ENCODE data around the gene KIZ. TPM values are rescaled to one million over a fixed set of nuclear protein-coding genes. Genes with fewer than 3 reads are reported as not detected.

Gene KIZ
- total RNA-seq, 2 donors from 2014 or later: 16.1 to 30.4 TPM

- DNase-seq (ENCODE audit: low spot score): no peak
- TF ChIP-seq CTCF (IDR thresholded peaks at IDR 0.05): no peak
Measured at GRCh38 chr20:21257192-21257591, 131.3 kb downstream of the KIZ start.

GRCh38 chr20:21258411-21258810 lies 132.5 kb downstream of the KIZ start:
- Histone ChIP-seq H3K27ac (no peak overlapping the region), H3K4me3 (no peak overlapping the region), H3K36me3 (no peaks in the 10 kb centered on the region), H3K9me3 (no peaks in the 10 kb centered on the region), H3K27me3 (no peaks in the 10 kb centered on the region), H3K4me1 (no peaks in the 10 kb centered on the region)
- DNase-seq (ENCODE audit: low spot score): no peak
- no peak for TF ChIP-seq CTCF (IDR thresholded peaks at IDR 0.05)

More at GRCh38 chr20:21257192-21257591, 131.3 kb downstream of the KIZ start:
- H3K27me3 ChIP-seq: no peaks in the 10 kb centered on the region
- H3K9me3 ChIP-seq: no peaks in the 10 kb centered on the region
- no peaks in the 10 kb centered on the region for H3K36me3 ChIP-seq
- H3K4me3 ChIP-seq: no peak overlapping the region
- H3K4me1 ChIP-seq: no peaks in the 10 kb centered on the region
- H3K27ac ChIP-seq: no peak overlapping the region

- Histone ChIP-seq H3K9me3 (no peaks in the 10 kb centered on the region), H3K4me3 (no peak overlapping the region), H3K27me3 (no peaks in the 10 kb centered on the region), H3K27ac (no peak overlapping the region), H3K4me1 (no peaks in the 10 kb centered on the region), H3K36me3 (no peaks in the 10 kb centered on the region)
- TF ChIP-seq CTCF (IDR thresholded peaks at IDR 0.05): no peak
- DNase-seq (ENCODE audit: low spot score): no peak
Measured at GRCh38 chr20:21259346-21259745, 133.5 kb downstream of the KIZ start.

GRCh38 chr20:21262812-21263211 lies 136.9 kb downstream of the KIZ start:
- H3K27me3 ChIP-seq: no peaks in the 10 kb centered on the region
- no peaks in the 10 kb centered on the region for H3K36me3 ChIP-seq
- DNase-seq (ENCODE audit: low spot score): no peak
- H3K9me3 ChIP-seq: no peaks in the 10 kb centered on the region
- no peak for TF ChIP-seq CTCF (IDR thresholded peaks at IDR 0.05)
- no peaks in the 10 kb centered on the region for H3K4me1 ChIP-seq
- H3K4me3 ChIP-seq: no peak overlapping the region
- no peak overlapping the region for H3K27ac ChIP-seq

GRCh38 chr20:21265261-21266190 lies 139.6 kb downstream of the KIZ start:
- no peaks in the 10 kb centered on the region for H3K27me3 ChIP-seq
- H3K4me3 ChIP-seq: no peak overlapping the region
- no peak for TF ChIP-seq CTCF (IDR thresholded peaks at IDR 0.05)
- no peaks in the 10 kb centered on the region for H3K9me3 ChIP-seq
- no peak for DNase-seq (ENCODE audit: low spot score)
- no peaks in the 10 kb centered on the region for H3K4me1 ChIP-seq
- H3K27ac ChIP-seq: no peak overlapping the region
- no peaks in the 10 kb centered on the region for H3K36me3 ChIP-seq

Measured in right atrium auricular region (tissue), 2 donors.